ENCODE measurements around the gene TPST2.

TPST2 gene

GRCh38 chr22:26580240-26580962 lies 9.5 kb downstream of the TPST2 start:
- ATAC-seq (ENCODE audit: insufficient read depth, low read depth): no peak
- no peak for DNase-seq
- TF ChIP-seq CTCF (IDR thresholded peaks at IDR 0.05; ENCODE audit: borderline replicate concordance, extremely low read depth, low read length, poor library complexity, severe bottlenecking) (no peak), EZH2 (IDR thresholded peaks at IDR 0.05; ENCODE audit: borderline replicate concordance, low read depth, low read length, severe bottlenecking) (no peak)
- Histone ChIP-seq H3K4me1 (ENCODE audit: insufficient read depth, low read length) (peaks cover 28% of the 10 kb centered on the region), H3K9me3 (ENCODE audit: insufficient read depth, low read length, severe bottlenecking) (no peaks in the 10 kb centered on the region), H3K4me2 (ENCODE audit: insufficient read depth, low read length) (peak overlapping the region; percentile 57), H3K79me2 (ENCODE audit: insufficient read depth, low read length) (peaks cover 4% of the 10 kb centered on the region), H4K20me1 (ENCODE audit: insufficient read depth, low read length) (peaks cover 5% of the 10 kb centered on the region), H2AFZ (ENCODE audit: low read depth, low read length) (no peak overlapping the region), H3K4me3 (ENCODE audit: low read depth in 1 of 2, low read length in 2 of 2) (0 out of 4 replicates have a peak overlapping the region, but pooled peaks of 1 of the 2 experiments have one; percentile 12), H3K36me3 (ENCODE audit: insufficient read depth, low read length) (peaks cover 8% of the 10 kb centered on the region; the same call in 1 of the 2 replicates), H3K27me3 (ENCODE audit: insufficient read depth, low read length, poor library complexity) (no peaks in the 10 kb centered on the region), H3K9ac (ENCODE audit: low read depth, low read length) (peak overlapping the region; percentile 29; the same call in 1 of the 2 replicates), H3K27ac (ENCODE audit: low read length) (peak overlapping the region; percentile 55)

- Histone ChIP-seq H3K4me2 (ENCODE audit: insufficient read depth, low read length) (peak overlapping the region; percentile 57), H3K27me3 (ENCODE audit: insufficient read depth, low read length, poor library complexity) (no peaks in the 10 kb centered on the region), H4K20me1 (ENCODE audit: insufficient read depth, low read length) (peaks cover 5% of the 10 kb centered on the region; the same call in 1 of the 2 replicates), H3K4me1 (ENCODE audit: insufficient read depth, low read length) (peaks cover 28% of the 10 kb centered on the region), H3K36me3 (ENCODE audit: insufficient read depth, low read length) (peaks cover 8% of the 10 kb centered on the region; the same call in 1 of the 2 replicates), H3K27ac (ENCODE audit: low read length) (peak overlapping the region; percentile 55), H3K9ac (ENCODE audit: low read depth, low read length) (no peak overlapping the region; the same call in 1 of the 2 replicates), H3K4me3 (ENCODE audit: low read depth in 1 of 2, low read length in 2 of 2) (peak overlapping the region in 1 of 2 experiments; percentile 15; a peak in 2 of 4 replicates), H2AFZ (ENCODE audit: low read depth, low read length) (peak overlapping the region; percentile 46), H3K9me3 (ENCODE audit: insufficient read depth, low read length, severe bottlenecking) (no peaks in the 10 kb centered on the region), H3K79me2 (ENCODE audit: insufficient read depth, low read length) (peaks cover 4% of the 10 kb centered on the region)
- ATAC-seq (ENCODE audit: insufficient read depth, low read depth) (peak; percentile 92), DNase-seq (peak; percentile 89)
- TF ChIP-seq CTCF (IDR thresholded peaks at IDR 0.05; ENCODE audit: borderline replicate concordance, extremely low read depth, low read length, poor library complexity, severe bottlenecking) (no peak), EZH2 (IDR thresholded peaks at IDR 0.05; ENCODE audit: borderline replicate concordance, low read depth, low read length, severe bottlenecking) (no peak)
Measured at GRCh38 chr22:26579331-26579886, 10.5 kb downstream of the TPST2 start.

- Histone ChIP-seq H4K20me1 (ENCODE audit: insufficient read depth, low read length) (peaks cover 5% of the 10 kb centered on the region; the same call in 1 of the 2 replicates), H3K4me3 (ENCODE audit: low read depth in 1 of 2, low read length in 2 of 2) (no peak overlapping the region)
Measured at GRCh38 chr22:26577081-26577480, 12.9 kb downstream of the TPST2 start.

More at GRCh38 chr22:26577081-26577480, 12.9 kb downstream of the TPST2 start:
- Histone ChIP-seq H3K27me3 (ENCODE audit: insufficient read depth, low read length, poor library complexity) (no peaks in the 10 kb centered on the region), H3K4me1 (ENCODE audit: insufficient read depth, low read length) (peaks cover 28% of the 10 kb centered on the region), H3K79me2 (ENCODE audit: insufficient read depth, low read length) (peaks cover 4% of the 10 kb centered on the region), H2AFZ (ENCODE audit: low read depth, low read length) (no peak overlapping the region), H3K9ac (ENCODE audit: low read depth, low read length) (no peak overlapping the region), H3K27ac (ENCODE audit: low read length) (no peak overlapping the region), H3K9me3 (ENCODE audit: insufficient read depth, low read length, severe bottlenecking) (no peaks in the 10 kb centered on the region), H3K36me3 (ENCODE audit: insufficient read depth, low read length) (0 out of 2 replicates have a peak, but pooled peaks cover 3% of the 10 kb centered on the region), H3K4me2 (ENCODE audit: insufficient read depth, low read length) (no peak overlapping the region)
- no peak for TF ChIP-seq EZH2 (IDR thresholded peaks at IDR 0.05; ENCODE audit: borderline replicate concordance, low read depth, low read length, severe bottlenecking)
- no peak for TF ChIP-seq CTCF (IDR thresholded peaks at IDR 0.05; ENCODE audit: borderline replicate concordance, extremely low read depth, low read length, poor library complexity, severe bottlenecking)
- no peak for DNase-seq
- ATAC-seq (ENCODE audit: insufficient read depth, low read depth): no peak
